H9 (cell line): ENCODE results near the gene ZBTB16. TPM values are rescaled to one million over a fixed set of nuclear protein-coding genes. Genes with fewer than 3 reads are reported as not detected.

Experiments used
- DNase-seq: peaks from one replicate; pipeline ENCODE4 v3.0.0-alpha.2; 2017
- H2AFZ ChIP-seq: one replicate; pipeline ENCODE4 v1.6.1; 2013; ENCODE audit warnings: mild to moderate bottlenecking, low read length, control low read depth, moderate library complexity
- H2AK5ac ChIP-seq: 2 replicates; pipeline ENCODE4 v1.6.1; 2013; ENCODE audit warnings: low read length, control low read depth, mixed read lengths; ENCODE audit not compliant: insufficient read length
- H2BK120ac ChIP-seq: one replicate; pipeline ENCODE4 v1.6.1; 2013; ENCODE audit warnings: low read depth, mild to moderate bottlenecking, low read length, control low read depth, inconsistent platforms; ENCODE audit not compliant: poor library complexity, severe bottlenecking
- H2BK12ac ChIP-seq: 2 replicates; pipeline ENCODE4 v1.6.1; 2013; ENCODE audit warnings: low read length, control low read depth, mixed read lengths, low read depth; ENCODE audit not compliant: insufficient read length
- H2BK15ac ChIP-seq: 2 replicates; pipeline ENCODE4 v1.6.1; 2013; ENCODE audit warnings: low read depth, low read length, control low read depth
- H2BK20ac ChIP-seq: one replicate; pipeline ENCODE4 v1.6.1; 2013; ENCODE audit warnings: low read depth, mild to moderate bottlenecking, low read length, control low read depth, inconsistent platforms; ENCODE audit not compliant: poor library complexity, severe bottlenecking
- H2BK5ac ChIP-seq: 2 replicates; pipeline ENCODE4 v1.6.1; 2013; ENCODE audit warnings: low read length, control low read depth, mixed read lengths; ENCODE audit not compliant: insufficient read length
- H3K14ac ChIP-seq: 2 replicates; pipeline ENCODE4 v1.6.1; 2013; ENCODE audit warnings: low read length, control low read depth; ENCODE audit not compliant: insufficient read depth
- H3K18ac ChIP-seq: 2 replicates; pipeline ENCODE4 v1.6.1; 2013; ENCODE audit warnings: low read depth, mild to moderate bottlenecking, mixed read lengths, low read length, control low read depth; ENCODE audit not compliant: insufficient read length
- H3K23ac ChIP-seq: 2 replicates; pipeline ENCODE4 v1.6.1; 2013; ENCODE audit warnings: low read length, control low read depth, mixed read lengths, low read depth; ENCODE audit not compliant: insufficient read length
- H3K23me2 ChIP-seq: 2 replicates; pipeline ENCODE4 v1.6.1; 2013; ENCODE audit warnings: low read depth, mild to moderate bottlenecking, mixed read lengths, low read length, control low read depth; ENCODE audit not compliant: insufficient read length, poor library complexity, severe bottlenecking
- H3K27ac ChIP-seq: 2 replicates; pipeline ENCODE4 v1.5.1; 2013; ENCODE audit warnings: low read length, control low read depth, mixed read lengths, low read depth; ENCODE audit not compliant: insufficient read length
- H3K27me3 ChIP-seq: 2 replicates; pipeline ENCODE4 v1.6.1; 2013; ENCODE audit warnings: low read length, control low read depth, inconsistent platforms; ENCODE audit not compliant: insufficient read depth
- H3K4ac ChIP-seq: 2 replicates; pipeline ENCODE4 v1.6.1; 2013; ENCODE audit warnings: low read depth, mild to moderate bottlenecking, control low read depth, inconsistent platforms, low read length, moderate library complexity
- H3K4me1 ChIP-seq: 2 replicates; pipeline ENCODE4 v1.6.1; 2013; ENCODE audit warnings: low read length, control low read depth, inconsistent platforms; ENCODE audit not compliant: insufficient read depth
- H3K4me2 ChIP-seq: 2 replicates; pipeline ENCODE4 v1.6.1; 2013; ENCODE audit warnings: low read length, control low read depth, mixed read lengths; ENCODE audit not compliant: insufficient read length, insufficient read depth
- H3K56ac ChIP-seq: 2 replicates; pipeline ENCODE4 v1.6.1; 2013; ENCODE audit warnings: low read depth, mild to moderate bottlenecking, mixed read lengths, low read length, control low read depth; ENCODE audit not compliant: insufficient read length
- H3K79me1 ChIP-seq: 2 replicates; pipeline ENCODE4 v1.6.1; 2013; ENCODE audit warnings: low read depth, mild to moderate bottlenecking, moderate library complexity, low read length, control low read depth, inconsistent platforms; ENCODE audit not compliant: insufficient read depth, poor library complexity, severe bottlenecking
- H3K79me2 ChIP-seq: 2 replicates; pipeline ENCODE4 v1.6.1; 2013; ENCODE audit warnings: low read length, control low read depth, inconsistent platforms; ENCODE audit not compliant: insufficient read depth
- H3K9ac ChIP-seq: 2 replicates; pipeline ENCODE4 v1.6.1; 2013; ENCODE audit warnings: low read length, control low read depth, mixed read lengths; ENCODE audit not compliant: insufficient read length; ENCODE audit errors: extremely low read depth
- H3K9me3 ChIP-seq: one replicate; pipeline ENCODE4 v1.6.1; 2013; ENCODE audit warnings: low read depth, low read length, inconsistent platforms; ENCODE audit not compliant: control insufficient read depth
- H3T11ph ChIP-seq: one replicate; pipeline ENCODE4 v1.6.1; 2013; ENCODE audit warnings: mild to moderate bottlenecking, low read length, control low read depth, inconsistent platforms
- H4K20me1 ChIP-seq: one replicate; pipeline ENCODE4 v1.6.1; 2013; ENCODE audit not compliant: control insufficient read depth, insufficient read length, insufficient read depth
- H4K5ac ChIP-seq: 2 replicates; pipeline ENCODE4 v1.6.1; 2013; ENCODE audit warnings: low read depth, mild to moderate bottlenecking, mixed read lengths, low read length, control low read depth; ENCODE audit not compliant: insufficient read length
- H4K8ac ChIP-seq: replicated peaks from 2 replicates; pipeline ENCODE4 v1.6.1; 2013; ENCODE audit warnings: low read length, control low read depth, mixed read lengths, low read depth; ENCODE audit not compliant: insufficient read length
- H4K91ac ChIP-seq: 2 replicates; pipeline ENCODE4 v1.6.1; 2013; ENCODE audit warnings: low read depth, mild to moderate bottlenecking, moderate library complexity, mixed read lengths, low read length, control low read depth; ENCODE audit not compliant: insufficient read length
- H3K27ac Mint-ChIP-seq, 3 experiments: 2 replicates in 2 of 3; 3 replicates in 1 of 3; pipeline ENCODE4 v1.8.0; 2020 to 2021; ENCODE audit warnings: mixed read lengths in 3 of 3, mild to moderate bottlenecking in 1 of 3, moderate library complexity in 1 of 3
- H3K27me3 Mint-ChIP-seq: 2 replicates; pipeline ENCODE4 v1.8.0; 2021; ENCODE audit warnings: low read depth, mild to moderate bottlenecking, moderate library complexity, mixed read lengths
- H3K36me3 Mint-ChIP-seq, 3 experiments: 2 replicates in 2 of 3; 3 replicates in 1 of 3; pipeline ENCODE4 v1.8.0; 2020 to 2021; ENCODE audit warnings: low read depth in 3 of 3, mixed read lengths in 3 of 3; ENCODE audit not compliant: insufficient read depth in 1 of 3
- H3K4me1 Mint-ChIP-seq, 2 experiments: 2 replicates each; pipeline ENCODE4 v1.8.0; 2020; ENCODE audit warnings: mixed read lengths in 2 of 2
- H3K4me3 Mint-ChIP-seq, 2 experiments: 2 replicates in 1 of 2; 3 replicates in 1 of 2; pipeline ENCODE4 v1.8.0; 2020 to 2021; ENCODE audit warnings: mild to moderate bottlenecking in 2 of 2, mixed read lengths in 2 of 2, moderate library complexity in 1 of 2
- H3K9me3 Mint-ChIP-seq, 2 experiments: 2 replicates in 1 of 2; 3 replicates in 1 of 2; pipeline ENCODE4 v1.8.0; 2020; ENCODE audit warnings: mild to moderate bottlenecking in 2 of 2, mixed read lengths in 2 of 2, moderate library complexity in 1 of 2
- CTCF ChIP-seq: fragments of 200-600 bp; sonication (generic); conservative IDR thresholded peaks from 3 replicates; pipeline ENCODE4 v1.8.0; 2021; ENCODE audit warnings: antibody characterized with exemption, mild to moderate bottlenecking
- WGBS: extraction: QIAGEN DNeasy Blood & Tissue Kit; methylation state at CpG from one replicate; pipeline ENCODE4 v1.1.7; 2013; ENCODE audit warnings: missing lambda C conversion rate, low lambda C conversion rate, mixed read lengths; ENCODE audit not compliant: insufficient read length; ENCODE audit errors: extremely low coverage; 5-methylcytosine and 5-hydroxymethylcytosine counted together
- total RNA-seq: library from RNA; stranded (reverse); gene quantifications from 2 replicates; pipeline ENCODE4 v1.2.1, GENCODE V29; 2021

Gene ZBTB16
- total RNA-seq, 1 experiment from 2014 or later, result not detected

GRCh38 chr11:114170226-114170625 is 110.7 kb downstream of the ZBTB16 start:
- Histone ChIP-seq H3K56ac (no peak overlapping the region), H3K4me1 (no peaks in the 10 kb centered on the region), H3T11ph (no peak overlapping the region), H3K4me2 (no peak overlapping the region), H3K23me2 (no peaks in the 10 kb centered on the region), H2AFZ (no peak overlapping the region), H3K9ac (no peak overlapping the region), H4K5ac (no peak overlapping the region), H3K14ac (no peak overlapping the region), H3K18ac (no peak overlapping the region), H2BK12ac (no peak overlapping the region), H2BK5ac (no peak overlapping the region), H3K79me1 (no peaks in the 10 kb centered on the region), H3K23ac (no peak overlapping the region), H2BK15ac (no peak overlapping the region), H4K20me1 (no peaks in the 10 kb centered on the region), H3K27me3 (no peaks in the 10 kb centered on the region), H4K8ac (no peak overlapping the region), H2BK20ac (no peak overlapping the region), H3K27ac (no peak overlapping the region), H3K79me2 (no peaks in the 10 kb centered on the region), H3K4ac (no peak overlapping the region), H4K91ac (no peak overlapping the region), H3K9me3 (no peaks in the 10 kb centered on the region), H2BK120ac (no peak overlapping the region), H2AK5ac (no peak overlapping the region)
- H3K4me1 Mint-ChIP-seq, result peaks cover 18 to 54% of the 10 kb centered on the region in 2 experiments
- DNase-seq, result no peak
- H3K27ac Mint-ChIP-seq, result no peak overlapping the region; a peak in 1 of 7 replicates
- no peaks in the 10 kb centered on the region for H3K36me3 Mint-ChIP-seq
- H3K4me3 Mint-ChIP-seq, result no peak overlapping the region
- no peak for TF ChIP-seq CTCF
- peaks cover 8% of the 10 kb centered on the region for H3K27me3 Mint-ChIP-seq
- no CpG with 5 or more reads among the region's 10 CpGs for WGBS
- H3K9me3 Mint-ChIP-seq, result no peaks in the 10 kb centered on the region
